Measurements from ENCODE around the gene DMAC2. TPM values are rescaled to one million over a fixed set of nuclear protein-coding genes. Genes with fewer than 3 reads are reported as not detected.

DMAC2 gene
- total and polyA plus RNA-seq, 2 of the 13 experiments (the other 11 are each of a cell fraction or from before 2014, with no cell fraction given) = 39.0 to 66.0 TPM

- peak; percentile 100 for TF ChIP-seq ARID4A (CRISPR knock-in tag; IDR thresholded peaks at IDR 0.05; ENCODE audit: borderline replicate concordance)
- no peak for TF ChIP-seq MLLT10 (CRISPR knock-in tag; IDR thresholded peaks at IDR 0.05)
- TF ChIP-seq CBX5 (CRISPR knock-in tag; IDR thresholded peaks at IDR 0.05; ENCODE audit: borderline replicate concordance) = no peak
- TF ChIP-seq NFATC3 (CRISPR knock-in tag; IDR thresholded peaks at IDR 0.05) = peak; percentile 56; the same call in 1 of the 2 replicates
- TF ChIP-seq HNRNPUL1 (IDR thresholded peaks at IDR 0.05; ENCODE audit: low read depth, low read length) = no peak
- TF ChIP-seq TBX2 (CRISPR knock-in tag; IDR thresholded peaks at IDR 0.05; ENCODE audit: borderline replicate concordance) = peak; percentile 58
- no peak for TF ChIP-seq SOX13 (IDR thresholded peaks at IDR 0.05)
- TF ChIP-seq SOX13 (CRISPR knock-in tag; conservative IDR thresholded peaks at IDR 0.05 in 1 of 2, IDR thresholded peaks at IDR 0.05 in 1 of 2) = peak in 1 of 2 experiments; percentile 25; a peak in 2 of 4 replicates
- TF ChIP-seq KLF9 (CRISPR knock-in tag; IDR thresholded peaks at IDR 0.05; ENCODE audit: low read depth) = 0 out of 2 replicates have a peak, but pooled peaks have one; percentile 27
- peak; percentile 67 for TF ChIP-seq FOXO1 (CRISPR knock-in tag; IDR thresholded peaks at IDR 0.05)
- peak; percentile 45 for TF ChIP-seq TAF15 (IDR thresholded peaks at IDR 0.05; ENCODE audit: low read depth, low read length, poor library complexity, severe bottlenecking)
- TF ChIP-seq HIVEP1 (CRISPR knock-in tag; IDR thresholded peaks at IDR 0.05) = no peak; the same call in 1 of the 2 replicates
- 0 out of 2 replicates have a peak, but pooled peaks have one; percentile 6 for TF ChIP-seq RERE (CRISPR knock-in tag; IDR thresholded peaks at IDR 0.05; ENCODE audit: low read depth)
Measured at GRCh38 chr19:41397086-41398049, 42.3 kb downstream of the DMAC2 start, which contains the start of the genes BCKDHA and EXOSC5 (continued).

Data from HepG2 (cell line).